Progenitor cell of endocrine pancreas (in vitro differentiated cells): ENCODE results near the gene SIGLEC6. TPM values are rescaled to one million over a fixed set of nuclear protein-coding genes. Genes with fewer than 3 reads are reported as not detected.

Experiments used
- DNase-seq: peaks from one replicate; pipeline ENCODE4 v3.0.0; 2021; ENCODE audit warnings: low spot score; ENCODE audit not compliant: unreplicated experiment
- H3K27ac Mint-ChIP-seq: 2 replicates; pipeline ENCODE4 v1.8.0; 2021; ENCODE audit warnings: mild to moderate bottlenecking, moderate library complexity, mixed read lengths
- H3K27me3 Mint-ChIP-seq: 2 replicates; pipeline ENCODE4 v1.8.0; 2021; ENCODE audit warnings: mixed read lengths
- H3K36me3 Mint-ChIP-seq: 2 replicates; pipeline ENCODE4 v1.8.0; 2022; ENCODE audit warnings: mixed read lengths; ENCODE audit not compliant: insufficient read depth
- H3K4me1 Mint-ChIP-seq: 2 replicates; pipeline ENCODE4 v1.8.0; 2021; ENCODE audit warnings: low read depth, mixed read lengths
- H3K4me3 Mint-ChIP-seq: 2 replicates; pipeline ENCODE4 v1.8.0; 2021; ENCODE audit warnings: low read depth, mild to moderate bottlenecking, moderate library complexity, mixed read lengths
- H3K9me3 Mint-ChIP-seq: 2 replicates; pipeline ENCODE4 v1.8.0; 2021; ENCODE audit warnings: low read depth, mixed read lengths
- CTCF ChIP-seq: fragments of 200-600 bp; sonication (generic); IDR thresholded peaks from one replicate; pipeline ENCODE4 v1.5.0; 2021; ENCODE audit warnings: antibody characterized with exemption, mild to moderate bottlenecking; ENCODE audit not compliant: unreplicated experiment
- total RNA-seq: library from RNA; stranded (reverse); gene quantifications from 2 replicates; pipeline ENCODE4 v1.2.1, GENCODE V29; 2021

SIGLEC6 gene
- total RNA-seq, 1 donor from 2014 or later, result not detected

DNA sequence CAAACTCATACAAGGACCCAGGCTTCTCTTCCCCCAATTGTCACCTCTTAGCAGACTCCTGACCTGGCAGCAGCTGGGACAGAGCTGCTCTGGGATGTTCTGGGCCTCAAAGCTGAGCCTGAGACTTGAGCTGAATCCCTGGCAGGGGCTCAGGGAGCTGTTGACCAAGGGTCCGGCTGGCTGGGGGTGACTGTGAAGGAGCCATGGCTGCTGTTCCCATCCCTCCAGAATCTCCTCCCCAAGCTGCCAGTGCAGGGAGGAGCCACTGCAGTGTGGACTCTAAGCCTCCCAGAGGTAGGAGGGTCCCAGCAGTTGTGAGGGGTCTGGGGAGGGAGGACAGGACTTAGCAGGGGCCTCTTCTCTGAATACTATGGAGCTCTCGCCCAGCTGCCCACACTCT lies 2.2 kb downstream of the SIGLEC6 start:
- H3K27me3 Mint-ChIP-seq, result peaks cover 36% of the 10 kb centered on the region
- H3K27ac Mint-ChIP-seq, result no peak overlapping the region
- no peak overlapping the region for H3K4me3 Mint-ChIP-seq
- H3K4me1 Mint-ChIP-seq, result no peaks in the 10 kb centered on the region
- no peak for TF ChIP-seq CTCF
- no peaks in the 10 kb centered on the region for H3K36me3 Mint-ChIP-seq
- no peak for DNase-seq
- H3K9me3 Mint-ChIP-seq, result no peaks in the 10 kb centered on the region

DNA sequence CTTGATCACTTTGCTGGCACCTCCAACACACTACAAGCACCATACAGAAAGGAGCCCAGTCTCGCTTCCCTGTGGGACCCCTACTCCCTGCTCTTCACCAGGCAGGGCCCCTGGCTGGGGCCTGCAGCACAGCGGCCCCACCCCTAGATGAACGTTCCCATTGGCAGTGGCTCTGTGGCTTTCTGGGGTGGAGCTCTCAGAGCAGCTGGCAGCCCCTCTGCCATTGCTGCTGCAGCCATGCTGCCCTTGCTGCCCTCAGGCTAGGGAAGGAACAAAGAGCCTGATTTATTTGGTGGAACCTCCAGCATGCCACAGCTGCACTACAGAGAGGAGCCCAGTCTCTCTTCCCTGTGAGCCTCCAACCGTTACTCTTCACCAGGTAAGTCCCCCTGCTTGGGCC lies 5.8 kb downstream of the SIGLEC6 start:
- H3K27ac Mint-ChIP-seq, result no peak overlapping the region
- no peak for DNase-seq
- no peak overlapping the region for H3K4me3 Mint-ChIP-seq
- H3K36me3 Mint-ChIP-seq, result no peaks in the 10 kb centered on the region
- H3K4me1 Mint-ChIP-seq, result no peaks in the 10 kb centered on the region
- H3K27me3 Mint-ChIP-seq, result peaks cover 30% of the 10 kb centered on the region
- TF ChIP-seq CTCF, result no peak
- peaks cover 3% of the 10 kb centered on the region for H3K9me3 Mint-ChIP-seq

DNA sequence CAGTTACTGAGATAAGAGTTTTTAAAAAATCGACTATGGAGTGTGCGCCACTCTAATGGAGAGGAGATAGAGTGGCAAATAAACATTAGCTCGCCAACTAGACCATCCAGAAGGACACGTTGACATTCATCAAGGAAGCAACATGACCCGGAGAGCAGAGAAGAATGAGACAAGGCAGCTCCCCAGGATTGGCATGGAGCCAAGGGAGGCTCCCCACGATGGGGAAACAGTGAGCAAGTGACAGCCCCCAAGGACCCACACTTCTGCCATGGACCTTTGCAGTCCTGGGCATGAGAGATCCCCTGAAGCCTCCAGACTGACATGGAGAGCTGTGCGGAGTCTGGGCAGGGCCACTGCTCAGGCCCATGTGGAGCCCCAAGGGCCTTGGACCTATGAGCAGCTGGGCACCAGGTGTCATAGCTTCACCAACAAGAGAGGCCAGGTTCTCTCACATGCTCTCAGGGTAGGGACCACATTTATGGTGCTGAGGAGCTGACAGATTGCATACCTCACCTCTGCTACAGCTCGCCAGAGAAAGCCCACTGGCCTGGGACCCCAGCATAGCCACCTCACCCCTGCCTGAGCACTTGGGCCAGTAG lies 6.7 kb downstream of the SIGLEC6 start:
- no peak for TF ChIP-seq CTCF
- Mint-ChIP-seq H3K27me3 (peaks cover 30% of the 10 kb centered on the region), H3K4me1 (no peaks in the 10 kb centered on the region), H3K9me3 (peaks cover 3% of the 10 kb centered on the region), H3K27ac (no peak overlapping the region), H3K4me3 (no peak overlapping the region), H3K36me3 (no peaks in the 10 kb centered on the region)
- DNase-seq, result no peak

- no peak for TF ChIP-seq CTCF
- H3K36me3 Mint-ChIP-seq, result no peaks in the 10 kb centered on the region
- H3K27ac Mint-ChIP-seq, result no peak overlapping the region
- H3K27me3 Mint-ChIP-seq, result peaks cover 21% of the 10 kb centered on the region
- peaks cover 7% of the 10 kb centered on the region for H3K9me3 Mint-ChIP-seq
- DNase-seq, result no peak
- no peak overlapping the region for H3K4me3 Mint-ChIP-seq
- H3K4me1 Mint-ChIP-seq, result no peaks in the 10 kb centered on the region
Measured at GRCh38 chr19:51521781-51522180, 9.7 kb downstream of the SIGLEC6 start.

DNA sequence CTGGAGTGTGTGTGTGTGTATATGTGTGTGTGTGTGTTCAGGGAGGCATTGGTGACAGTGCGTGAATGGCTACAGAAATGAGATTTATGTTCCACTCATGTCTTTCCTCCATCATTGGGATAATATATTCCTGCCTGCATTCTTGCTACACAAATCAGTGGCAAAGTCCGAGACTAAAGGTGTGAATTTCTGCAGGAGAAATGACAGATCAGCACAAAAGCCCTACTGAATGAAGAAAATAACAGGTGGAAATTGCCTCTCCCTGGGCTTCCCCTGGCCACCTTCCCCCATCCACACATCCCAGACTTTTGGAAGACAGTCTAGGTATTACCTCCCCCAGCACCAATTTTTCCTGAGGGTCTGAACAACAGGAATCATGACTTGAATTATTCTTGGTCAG lies 10.1 kb downstream of the SIGLEC6 start:
- H3K4me3 Mint-ChIP-seq, result no peak overlapping the region

More for the DNA sequence above, 10.1 kb downstream of the SIGLEC6 start:
- Mint-ChIP-seq H3K27ac (no peak overlapping the region), H3K36me3 (no peaks in the 10 kb centered on the region), H3K27me3 (peaks cover 17% of the 10 kb centered on the region), H3K4me1 (no peaks in the 10 kb centered on the region), H3K9me3 (peaks cover 7% of the 10 kb centered on the region)
- TF ChIP-seq CTCF, result no peak
- DNase-seq, result no peak
